Measurements from ENCODE around the gene ELANE. TPM values are rescaled to one million over a fixed set of nuclear protein-coding genes. Genes with fewer than 3 reads are reported as not detected.

The ELANE gene
- total and polyA plus RNA-seq, 9 of the 15 experiments (the other 6 are each of a cell fraction or from before 2014, with no cell fraction given): not detected

DNA sequence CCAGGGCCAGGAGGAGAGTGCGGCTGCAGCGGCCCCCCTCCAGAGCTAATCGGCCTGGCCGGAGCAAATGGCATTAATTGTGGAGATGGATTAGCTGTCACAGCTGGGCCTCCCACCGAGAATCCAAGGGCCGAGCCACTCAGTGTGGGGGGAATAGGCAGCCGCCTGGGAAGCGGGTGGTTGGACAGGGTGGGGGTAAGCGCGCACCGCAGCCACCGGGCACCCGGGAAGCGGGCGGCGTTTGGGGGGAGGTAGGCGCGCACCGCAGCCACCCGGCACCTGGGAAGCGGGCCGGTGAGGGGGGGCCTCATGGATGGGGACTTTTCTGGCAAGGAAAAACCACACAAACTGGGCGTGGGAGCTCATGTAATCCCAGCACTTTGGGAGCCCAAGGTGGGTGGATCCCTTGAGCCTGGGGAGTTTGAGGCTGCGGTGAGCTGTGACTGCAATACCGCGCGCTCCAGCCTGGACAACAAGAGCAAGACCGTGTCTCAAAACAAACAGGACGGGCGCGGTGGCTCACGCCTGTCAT is 51.2 kb downstream of the ELANE start (continued):
- TF ChIP-seq, protein P1, sequence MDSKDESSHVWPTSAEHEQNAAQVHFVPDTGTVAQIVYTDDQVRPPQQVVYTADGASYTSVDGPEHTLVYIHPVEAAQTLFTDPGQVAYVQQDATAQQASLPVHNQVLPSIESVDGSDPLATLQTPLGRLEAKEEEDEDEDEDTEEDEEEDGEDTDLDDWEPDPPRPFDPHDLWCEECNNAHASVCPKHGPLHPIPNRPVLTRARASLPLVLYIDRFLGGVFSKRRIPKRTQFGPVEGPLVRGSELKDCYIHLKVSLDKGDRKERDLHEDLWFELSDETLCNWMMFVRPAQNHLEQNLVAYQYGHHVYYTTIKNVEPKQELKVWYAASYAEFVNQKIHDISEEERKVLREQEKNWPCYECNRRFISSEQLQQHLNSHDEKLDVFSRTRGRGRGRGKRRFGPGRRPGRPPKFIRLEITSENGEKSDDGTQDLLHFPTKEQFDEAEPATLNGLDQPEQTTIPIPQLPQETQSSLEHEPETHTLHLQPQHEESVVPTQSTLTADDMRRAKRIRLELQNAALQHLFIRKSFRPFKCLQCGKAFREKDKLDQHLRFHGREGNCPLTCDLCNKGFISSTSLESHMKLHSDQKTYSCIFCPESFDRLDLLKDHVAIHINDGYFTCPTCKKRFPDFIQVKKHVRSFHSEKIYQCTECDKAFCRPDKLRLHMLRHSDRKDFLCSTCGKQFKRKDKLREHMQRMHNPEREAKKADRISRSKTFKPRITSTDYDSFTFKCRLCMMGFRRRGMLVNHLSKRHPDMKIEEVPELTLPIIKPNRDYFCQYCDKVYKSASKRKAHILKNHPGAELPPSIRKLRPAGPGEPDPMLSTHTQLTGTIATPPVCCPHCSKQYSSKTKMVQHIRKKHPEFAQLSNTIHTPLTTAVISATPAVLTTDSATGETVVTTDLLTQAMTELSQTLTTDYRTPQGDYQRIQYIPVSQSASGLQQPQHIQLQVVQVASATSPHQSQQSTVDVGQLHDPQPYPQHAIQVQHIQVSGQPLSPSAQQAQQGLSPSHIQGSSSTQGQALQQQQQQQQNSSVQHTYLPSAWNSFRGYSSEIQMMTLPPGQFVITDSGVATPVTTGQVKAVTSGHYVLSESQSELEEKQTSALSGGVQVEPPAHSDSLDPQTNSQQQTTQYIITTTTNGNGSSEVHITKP (IDR thresholded peaks at IDR 0.05; ENCODE audit: partially characterized antibody): peak; percentile 72
- TF ChIP-seq, protein P2, sequence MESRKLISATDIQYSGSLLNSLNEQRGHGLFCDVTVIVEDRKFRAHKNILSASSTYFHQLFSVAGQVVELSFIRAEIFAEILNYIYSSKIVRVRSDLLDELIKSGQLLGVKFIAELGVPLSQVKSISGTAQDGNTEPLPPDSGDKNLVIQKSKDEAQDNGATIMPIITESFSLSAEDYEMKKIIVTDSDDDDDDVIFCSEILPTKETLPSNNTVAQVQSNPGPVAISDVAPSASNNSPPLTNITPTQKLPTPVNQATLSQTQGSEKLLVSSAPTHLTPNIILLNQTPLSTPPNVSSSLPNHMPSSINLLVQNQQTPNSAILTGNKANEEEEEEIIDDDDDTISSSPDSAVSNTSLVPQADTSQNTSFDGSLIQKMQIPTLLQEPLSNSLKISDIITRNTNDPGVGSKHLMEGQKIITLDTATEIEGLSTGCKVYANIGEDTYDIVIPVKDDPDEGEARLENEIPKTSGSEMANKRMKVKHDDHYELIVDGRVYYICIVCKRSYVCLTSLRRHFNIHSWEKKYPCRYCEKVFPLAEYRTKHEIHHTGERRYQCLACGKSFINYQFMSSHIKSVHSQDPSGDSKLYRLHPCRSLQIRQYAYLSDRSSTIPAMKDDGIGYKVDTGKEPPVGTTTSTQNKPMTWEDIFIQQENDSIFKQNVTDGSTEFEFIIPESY (CRISPR knock-in tag; IDR thresholded peaks at IDR 0.05): peak; percentile 75
- TF ChIP-seq SMARCA5 (IDR thresholded peaks at IDR 0.05): no peak
- 0 out of 4 replicates have a peak, but pooled peaks of 1 of the 2 experiments have one; percentile 17 for TF ChIP-seq HDAC1 (IDR thresholded peaks at IDR 0.05)
- TF ChIP-seq ZFX (CRISPR knock-in tag; IDR thresholded peaks at IDR 0.05): peak; percentile 30; the same call in 1 of the 2 replicates
- no peak for TF ChIP-seq POLR2A (conservative IDR thresholded peaks at IDR 0.05)
- peak in 1 of 2 experiments; percentile 24; a peak in 1 of 4 replicates for TF ChIP-seq NRF1 (conservative IDR thresholded peaks at IDR 0.05 in 1 of 2, IDR thresholded peaks at IDR 0.05 in 1 of 2)
- peak in 1 of 2 experiments; percentile 67; a peak in 1 of 4 replicates for TF ChIP-seq FOXA3 (CRISPR knock-in tag; conservative IDR thresholded peaks at IDR 0.05 in 1 of 2, IDR thresholded peaks at IDR 0.05 in 1 of 2)
- no peak for TF ChIP-seq PHF8 (IDR thresholded peaks at IDR 0.05; ENCODE audit: borderline replicate concordance, low read length)
- TF ChIP-seq FIP1L1 (IDR thresholded peaks at IDR 0.05; ENCODE audit: low read depth, low read length, poor library complexity, severe bottlenecking): peak; percentile 38
- TF ChIP-seq MEIS2 (IDR thresholded peaks at IDR 0.05; ENCODE audit: partially characterized antibody): peak; percentile 49
- peak; percentile 53; the same call in 1 of the 2 replicates for TF ChIP-seq RBFOX2 (IDR thresholded peaks at IDR 0.05; ENCODE audit: low read depth, low read length)
- TF ChIP-seq ZBTB7A (IDR thresholded peaks at IDR 0.05; ENCODE audit: borderline replicate concordance, control insufficient read depth, low read depth, low read length): peak; percentile 57; the same call in 1 of the 2 replicates
- TF ChIP-seq CEBPG (CRISPR knock-in tag; IDR thresholded peaks at IDR 0.05): 0 out of 2 replicates have a peak, but pooled peaks have one; percentile 19
- no peak for TF ChIP-seq CEBPG (tag; conservative IDR thresholded peaks at IDR 0.05 in 1 of 2, IDR thresholded peaks at IDR 0.05 in 1 of 2)
- 0 out of 2 replicates have a peak, but pooled peaks have one; percentile 22 for TF ChIP-seq CXXC5 (CRISPR knock-in tag; IDR thresholded peaks at IDR 0.05)
- peak; percentile 30; the same call in 1 of the 2 replicates for TF ChIP-seq SMARCE1 (IDR thresholded peaks at IDR 0.05)
- TF ChIP-seq POLR2G (IDR thresholded peaks at IDR 0.05; ENCODE audit: low read depth, low read length): peak; percentile 67
- TF ChIP-seq LEF1 (IDR thresholded peaks at IDR 0.05): no peak
